Activated CD4-positive, CD25-positive, alpha-beta regulatory T cell treated with anti-CD3 and anti-CD28 coated beads, Interleukin-2, amount 50 U/mL, for 16 hours (primary cell): Measurements from ENCODE around the gene TMOD2.
"Not testable (repeated sequence)": the region's sequence is repeated elsewhere in the genome, so short reads cannot be mapped to it uniquely, and the experiment has no call there.

ENCODE experiments used
- DNase-seq: peaks from one replicate; pipeline ENCODE4 v3.0.0-alpha.2; 2020; ENCODE audit warnings: low read depth, low spot score

The TMOD2 gene

GRCh38 chr15:51770902-51771301, 19.5 kb downstream of the TMOD2 start:
- DNase-seq, result no peak

- no peak for DNase-seq
Measured at GRCh38 chr15:51771773-51772172, 20.4 kb downstream of the TMOD2 start.

- DNase-seq, result no peak
Measured at GRCh38 chr15:51774916-51775315, 23.5 kb downstream of the TMOD2 start.

GRCh38 chr15:51775967-51776816, 24.8 kb downstream of the TMOD2 start:
- peak; percentile 10 for DNase-seq

DNA sequence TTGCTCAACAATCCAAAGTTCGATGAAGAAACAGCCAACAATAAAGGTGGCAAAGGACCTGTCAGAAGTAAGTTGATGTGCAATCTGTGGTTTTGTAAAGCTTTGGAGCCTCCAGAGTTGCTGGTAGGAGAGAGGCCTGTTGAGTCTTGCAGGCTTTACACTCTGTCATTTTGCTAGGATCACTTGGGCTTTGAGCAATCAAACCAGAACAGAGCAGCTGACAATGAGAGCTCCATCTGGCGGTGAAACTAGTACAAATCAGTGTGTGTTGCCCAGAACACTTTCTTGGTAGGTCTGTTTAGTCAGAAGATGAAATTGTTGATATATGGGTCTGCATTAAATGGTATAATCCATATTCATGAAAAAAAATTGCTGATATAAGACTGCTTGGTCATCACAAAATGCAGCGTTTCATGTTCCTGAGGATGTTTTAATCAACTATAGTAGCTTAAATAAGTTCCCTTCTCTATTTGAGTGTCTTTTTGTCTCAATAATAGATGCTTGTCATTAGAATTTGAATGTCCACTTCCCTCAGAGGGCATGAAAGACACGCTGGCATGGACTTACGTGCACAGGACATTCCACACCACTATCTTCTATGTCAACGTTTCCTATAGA, 25.7 kb downstream of the TMOD2 start:
- peak; percentile 42 for DNase-seq

- no peak for DNase-seq
Measured at GRCh38 chr15:51780636-51781035, 29.2 kb downstream of the TMOD2 start.

- DNase-seq, result no peak
Measured at GRCh38 chr15:51781506-51781905, 30.1 kb downstream of the TMOD2 start.

DNA sequence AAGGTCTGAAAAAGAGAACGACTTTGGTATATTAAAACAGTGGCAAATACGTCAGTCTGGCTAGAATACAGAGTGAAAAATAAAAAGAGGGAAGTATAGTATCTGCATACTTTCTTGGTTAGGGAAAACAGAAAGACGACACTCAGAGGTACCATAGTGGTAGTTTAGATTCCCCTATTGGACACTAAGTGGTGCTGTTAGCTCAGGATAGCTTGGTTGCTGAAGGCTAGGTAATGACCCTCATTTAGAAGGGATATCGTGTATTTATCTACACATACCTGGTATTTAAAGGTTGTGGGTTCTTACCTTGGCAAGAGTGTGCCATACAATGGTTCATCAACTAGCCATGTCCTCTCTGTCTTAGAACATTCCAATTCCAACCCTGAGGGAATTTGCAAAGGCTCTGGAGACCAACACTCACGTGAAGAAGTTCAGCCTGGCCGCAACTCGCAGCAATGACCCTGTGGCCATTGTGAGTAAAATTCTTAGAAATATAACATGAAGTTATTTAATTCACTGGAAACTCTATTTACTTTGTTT, 31.0 kb downstream of the TMOD2 start:
- no peak for DNase-seq

- no peak for DNase-seq
Measured at GRCh38 chr15:51783967-51784366, 32.6 kb downstream of the TMOD2 start.

- DNase-seq, result not testable (repeated sequence)
Measured at GRCh38 chr15:51787130-51787529, 35.7 kb downstream of the TMOD2 start.

DNA sequence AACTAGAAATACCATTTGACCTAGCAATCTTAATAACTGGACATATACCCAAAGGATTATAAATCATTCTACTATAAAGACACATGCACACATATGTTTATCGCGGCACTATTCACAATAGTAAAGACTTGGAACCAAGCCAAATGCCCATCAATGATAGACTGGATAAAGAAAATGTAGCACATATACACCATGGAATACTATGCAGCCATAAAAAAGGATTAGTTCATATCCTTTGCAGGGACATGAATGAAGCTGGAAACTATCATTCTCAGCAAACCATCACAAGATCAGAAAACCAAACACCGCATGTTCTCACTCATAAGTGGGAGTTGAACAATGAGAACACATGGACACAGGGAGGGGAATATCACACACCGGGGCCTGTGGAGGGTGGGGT, 41.1 kb downstream of the TMOD2 start:
- not testable (repeated sequence) for DNase-seq

DNA sequence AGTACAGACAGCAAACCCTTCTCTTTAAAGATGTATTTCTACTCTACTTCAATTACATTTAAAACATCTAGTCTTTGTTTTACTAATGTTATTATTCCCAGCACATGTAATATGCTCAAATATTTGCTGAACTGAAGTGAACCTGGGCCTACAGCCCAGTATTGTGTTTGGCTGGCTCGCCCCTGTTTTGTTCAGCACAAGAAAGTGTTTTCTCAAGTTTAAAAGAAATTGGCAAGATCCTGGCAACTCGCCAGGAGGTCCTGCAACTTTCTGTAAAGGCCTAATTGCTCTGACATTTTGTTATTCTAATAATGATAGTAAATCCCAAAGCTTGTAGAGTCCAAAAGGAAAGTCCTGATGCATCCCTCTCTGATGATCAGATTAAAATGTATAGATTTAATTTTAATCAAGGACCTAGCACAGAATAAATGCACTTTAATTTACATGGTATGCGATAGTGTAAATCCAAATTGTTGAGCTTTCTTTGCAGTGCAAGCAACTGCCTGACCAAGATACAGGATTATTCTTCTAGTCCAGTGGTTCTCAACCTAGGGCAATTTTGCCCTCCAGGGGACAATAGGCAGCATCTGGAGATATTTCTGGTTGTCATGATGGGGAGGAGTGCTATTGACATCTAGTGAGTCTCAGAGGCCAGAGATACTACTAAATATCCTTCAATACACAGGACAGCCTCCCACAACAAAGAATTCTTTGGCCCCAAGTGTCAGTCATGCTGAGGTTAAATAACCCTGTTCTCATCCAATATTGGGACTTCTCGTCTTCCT, 42.3 kb downstream of the TMOD2 start:
- no peak for DNase-seq

DNA sequence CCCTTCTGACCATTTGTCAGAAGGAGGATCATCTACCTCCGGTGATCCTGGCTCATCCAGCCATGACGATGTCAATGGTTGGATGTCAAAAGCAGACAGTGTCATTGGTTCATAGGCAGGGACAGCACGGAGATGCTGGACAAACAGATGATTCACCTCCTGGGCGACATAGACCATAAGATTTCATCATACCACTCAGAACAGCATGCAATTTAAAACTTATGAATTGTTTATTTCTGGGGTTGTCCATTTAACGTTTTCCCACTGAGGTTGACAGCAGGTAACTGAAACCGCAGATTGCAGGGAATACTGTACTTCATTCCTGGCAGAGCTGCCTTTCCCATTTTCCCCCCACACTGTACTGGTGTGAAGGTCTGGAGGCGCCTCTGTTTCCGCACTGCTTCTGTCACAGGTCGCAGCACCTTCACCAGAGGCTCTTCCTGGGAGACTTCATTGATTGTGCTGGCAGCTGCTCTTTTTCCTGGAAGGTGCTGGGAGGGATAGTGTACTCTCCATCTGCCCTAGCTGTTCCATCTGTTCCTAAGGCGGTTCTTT, 45.5 kb downstream of the TMOD2 start:
- no peak for DNase-seq

- DNase-seq, result no peak
Measured at GRCh38 chr15:51798281-51798680, 46.9 kb downstream of the TMOD2 start.

DNA sequence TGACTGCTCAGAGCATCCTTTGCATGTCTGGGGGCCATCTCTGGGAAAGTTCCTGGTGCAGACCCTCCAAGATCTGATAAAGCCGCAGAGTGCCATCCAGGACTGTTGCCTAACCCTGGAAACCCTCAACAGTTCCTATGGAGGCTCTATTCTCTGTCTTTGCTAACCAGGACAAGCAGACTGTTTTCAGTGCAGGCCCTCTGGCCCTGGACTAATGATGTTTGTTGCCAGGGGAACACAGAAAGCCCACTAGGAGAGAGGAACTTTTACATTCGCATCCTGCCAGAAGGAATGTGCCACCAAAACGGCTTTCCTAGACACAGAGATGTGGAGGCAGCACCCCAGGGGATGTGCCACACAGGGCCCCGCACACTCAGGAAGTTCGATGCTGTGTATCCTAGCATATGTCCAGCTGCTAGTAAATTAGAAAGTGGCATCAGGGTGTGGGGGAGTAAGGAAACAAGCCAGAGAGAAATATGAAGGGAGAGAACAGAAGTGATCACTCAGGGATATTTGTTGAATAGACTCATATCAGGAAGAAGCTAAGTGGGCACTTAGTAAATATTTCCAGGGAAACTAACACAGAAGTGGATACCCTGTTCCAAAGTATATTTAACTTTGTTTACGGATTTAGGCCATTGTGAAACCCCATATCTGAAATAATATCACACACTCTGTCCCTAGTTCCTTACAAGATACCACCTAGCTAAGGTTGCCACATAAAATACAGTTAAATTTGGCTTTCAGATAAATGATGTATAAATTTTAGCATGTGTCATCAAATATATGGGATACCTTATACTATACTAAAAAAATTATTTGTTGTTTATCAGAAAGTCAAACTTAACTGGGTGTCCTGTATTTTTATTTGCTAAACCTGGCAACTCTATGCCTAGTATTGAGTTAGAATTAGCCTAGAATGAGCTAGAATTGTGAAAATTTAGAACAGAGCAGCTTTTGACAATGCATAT, 48.2 kb downstream of the TMOD2 start:
- no peak for DNase-seq

- no peak for DNase-seq
Measured at GRCh38 chr15:51801391-51801835, 50.0 kb downstream of the TMOD2 start.

- no peak for DNase-seq
Measured at GRCh38 chr15:51802593-51802992, 51.2 kb downstream of the TMOD2 start.

GRCh38 chr15:51803965-51804364, 52.6 kb downstream of the TMOD2 start:
- DNase-seq, result no peak

DNA sequence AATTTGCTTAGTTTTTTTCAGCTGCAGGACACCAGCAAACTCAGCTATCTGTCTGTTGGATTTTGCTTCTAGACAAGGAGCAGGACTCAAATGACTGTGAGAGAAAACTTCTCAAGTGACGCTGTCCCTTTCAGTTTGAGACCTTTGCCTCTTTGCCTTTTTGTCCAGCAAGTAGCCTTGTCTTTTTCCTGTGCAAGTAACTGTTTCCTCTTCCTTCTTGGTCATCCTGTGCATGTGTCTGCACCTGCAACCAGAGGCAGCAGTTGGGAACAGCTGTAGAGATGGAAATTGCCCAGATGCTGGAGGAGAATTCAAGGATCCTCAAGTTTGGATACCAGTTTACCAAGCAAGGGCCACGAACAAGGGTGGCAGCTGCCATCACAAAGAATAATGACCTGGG, 54.7 kb downstream of the TMOD2 start:
- no peak for DNase-seq

- DNase-seq, result no peak
Measured at GRCh38 chr15:51809457-51809856, 58.1 kb downstream of the TMOD2 start.

- no peak for DNase-seq
Measured at GRCh38 chr15:51812598-51812997, 61.2 kb downstream of the TMOD2 start.
